ENCODE data around the gene CIAO2B.
A peak's percentile ranks its signal among the peaks of the same experiment; 100 is the strongest.

The CIAO2B gene

GRCh38 chr16:66928702-66929388 is 5.4 kb downstream of the CIAO2B start:
- no peak overlapping the region for H3K4me2 ChIP-seq (ENCODE audit: insufficient read depth, low read length)

GRCh38 chr16:66927918-66928649 is 6.1 kb downstream of the CIAO2B start:
- no peak overlapping the region for H3K4me3 ChIP-seq (ENCODE audit: low read depth in 1 of 2, low read length in 2 of 2)
- DNase-seq (no peak), ATAC-seq (ENCODE audit: insufficient read depth, low read depth) (no peak)
- TF ChIP-seq EZH2 (IDR thresholded peaks at IDR 0.05; ENCODE audit: borderline replicate concordance, low read depth, low read length, severe bottlenecking) (no peak), CTCF (IDR thresholded peaks at IDR 0.05; ENCODE audit: borderline replicate concordance, extremely low read depth, low read length, poor library complexity, severe bottlenecking) (no peak)
- no peak overlapping the region for H2AFZ ChIP-seq (ENCODE audit: low read depth, low read length)
- H3K79me2 ChIP-seq (ENCODE audit: insufficient read depth, low read length) = peaks cover 7% of the 10 kb centered on the region
- no peak overlapping the region for H3K4me2 ChIP-seq (ENCODE audit: insufficient read depth, low read length)
- no peak overlapping the region for H3K9ac ChIP-seq (ENCODE audit: low read depth, low read length)
- H3K36me3 ChIP-seq (ENCODE audit: insufficient read depth, low read length) = peaks cover 11% of the 10 kb centered on the region
- H3K27me3 ChIP-seq (ENCODE audit: insufficient read depth, low read length, poor library complexity) = no peaks in the 10 kb centered on the region
- no peaks in the 10 kb centered on the region for H3K9me3 ChIP-seq (ENCODE audit: insufficient read depth, low read length, severe bottlenecking)
- H3K4me1 ChIP-seq (ENCODE audit: insufficient read depth, low read length) = peaks cover 11% of the 10 kb centered on the region
- no peak overlapping the region for H3K27ac ChIP-seq (ENCODE audit: low read length)
- H4K20me1 ChIP-seq (ENCODE audit: insufficient read depth, low read length) = peaks cover 5% of the 10 kb centered on the region; the same call in 1 of the 2 replicates

More at GRCh38 chr16:66928702-66929388, 5.4 kb downstream of the CIAO2B start:
- Histone ChIP-seq H3K27me3 (ENCODE audit: insufficient read depth, low read length, poor library complexity) (no peaks in the 10 kb centered on the region), H4K20me1 (ENCODE audit: insufficient read depth, low read length) (peaks cover 13% of the 10 kb centered on the region), H3K27ac (ENCODE audit: low read length) (no peak overlapping the region), H3K4me1 (ENCODE audit: insufficient read depth, low read length) (peaks cover 19% of the 10 kb centered on the region), H3K9ac (ENCODE audit: low read depth, low read length) (no peak overlapping the region), H2AFZ (ENCODE audit: low read depth, low read length) (no peak overlapping the region), H3K9me3 (ENCODE audit: insufficient read depth, low read length, severe bottlenecking) (no peaks in the 10 kb centered on the region), H3K36me3 (ENCODE audit: insufficient read depth, low read length) (peaks cover 11% of the 10 kb centered on the region), H3K4me3 (ENCODE audit: low read depth in 1 of 2, low read length in 2 of 2) (no peak overlapping the region), H3K79me2 (ENCODE audit: insufficient read depth, low read length) (peaks cover 15% of the 10 kb centered on the region)
- ATAC-seq (ENCODE audit: insufficient read depth, low read depth) = peak; percentile 74
- peak; percentile 59 for TF ChIP-seq CTCF (IDR thresholded peaks at IDR 0.05; ENCODE audit: borderline replicate concordance, extremely low read depth, low read length, poor library complexity, severe bottlenecking)
- TF ChIP-seq EZH2 (IDR thresholded peaks at IDR 0.05; ENCODE audit: borderline replicate concordance, low read depth, low read length, severe bottlenecking) = no peak
- peak; percentile 49 for DNase-seq

- no peak for DNase-seq
- no peaks in the 10 kb centered on the region for H4K20me1 ChIP-seq (ENCODE audit: insufficient read depth, low read length)
- H3K4me1 ChIP-seq (ENCODE audit: insufficient read depth, low read length) = peaks cover under 1% of the 10 kb centered on the region; the same call in 1 of the 2 replicates
- H2AFZ ChIP-seq (ENCODE audit: low read depth, low read length) = no peak overlapping the region
- peaks cover 2% of the 10 kb centered on the region for H3K36me3 ChIP-seq (ENCODE audit: insufficient read depth, low read length)
- H3K9me3 ChIP-seq (ENCODE audit: insufficient read depth, low read length, severe bottlenecking) = no peaks in the 10 kb centered on the region
- H3K79me2 ChIP-seq (ENCODE audit: insufficient read depth, low read length) = no peaks in the 10 kb centered on the region
- H3K4me3 ChIP-seq (ENCODE audit: low read depth in 1 of 2, low read length in 2 of 2) = no peak overlapping the region
- no peak for ATAC-seq (ENCODE audit: insufficient read depth, low read depth)
- TF ChIP-seq CTCF (IDR thresholded peaks at IDR 0.05; ENCODE audit: borderline replicate concordance, extremely low read depth, low read length, poor library complexity, severe bottlenecking) (no peak), EZH2 (IDR thresholded peaks at IDR 0.05; ENCODE audit: borderline replicate concordance, low read depth, low read length, severe bottlenecking) (no peak)
- H3K27ac ChIP-seq (ENCODE audit: low read length) = no peak overlapping the region
- H3K9ac ChIP-seq (ENCODE audit: low read depth, low read length) = no peak overlapping the region
- no peak overlapping the region for H3K4me2 ChIP-seq (ENCODE audit: insufficient read depth, low read length)
- H3K27me3 ChIP-seq (ENCODE audit: insufficient read depth, low read length, poor library complexity) = no peaks in the 10 kb centered on the region
Observed at GRCh38 chr16:66926961-66927436, 7.2 kb downstream of the CIAO2B start.

All from DND-41 (cell line).